ENCODE data around the gene RAD50.

DNA sequence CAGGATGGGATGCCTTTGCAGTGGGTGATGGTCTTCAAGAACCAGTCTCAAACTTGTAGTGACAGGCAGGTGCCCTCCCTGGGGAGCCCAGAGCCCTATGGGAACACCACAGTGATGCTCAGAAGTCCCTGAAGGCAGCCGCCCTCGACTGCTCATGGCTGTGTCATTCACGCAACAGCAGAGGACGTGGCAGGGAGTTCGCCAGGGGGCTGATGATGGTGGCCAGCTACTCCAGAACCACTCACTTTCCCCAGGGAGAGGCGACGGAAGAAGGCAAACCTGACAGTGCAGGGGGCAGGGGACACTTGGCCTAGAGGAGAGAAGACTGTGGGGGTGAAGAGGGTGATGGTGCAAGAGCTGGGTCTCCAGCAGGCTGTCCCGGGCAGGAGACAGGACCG lies 105.2 kb downstream of the RAD50 start:
- TF ChIP-seq, protein P1, sequence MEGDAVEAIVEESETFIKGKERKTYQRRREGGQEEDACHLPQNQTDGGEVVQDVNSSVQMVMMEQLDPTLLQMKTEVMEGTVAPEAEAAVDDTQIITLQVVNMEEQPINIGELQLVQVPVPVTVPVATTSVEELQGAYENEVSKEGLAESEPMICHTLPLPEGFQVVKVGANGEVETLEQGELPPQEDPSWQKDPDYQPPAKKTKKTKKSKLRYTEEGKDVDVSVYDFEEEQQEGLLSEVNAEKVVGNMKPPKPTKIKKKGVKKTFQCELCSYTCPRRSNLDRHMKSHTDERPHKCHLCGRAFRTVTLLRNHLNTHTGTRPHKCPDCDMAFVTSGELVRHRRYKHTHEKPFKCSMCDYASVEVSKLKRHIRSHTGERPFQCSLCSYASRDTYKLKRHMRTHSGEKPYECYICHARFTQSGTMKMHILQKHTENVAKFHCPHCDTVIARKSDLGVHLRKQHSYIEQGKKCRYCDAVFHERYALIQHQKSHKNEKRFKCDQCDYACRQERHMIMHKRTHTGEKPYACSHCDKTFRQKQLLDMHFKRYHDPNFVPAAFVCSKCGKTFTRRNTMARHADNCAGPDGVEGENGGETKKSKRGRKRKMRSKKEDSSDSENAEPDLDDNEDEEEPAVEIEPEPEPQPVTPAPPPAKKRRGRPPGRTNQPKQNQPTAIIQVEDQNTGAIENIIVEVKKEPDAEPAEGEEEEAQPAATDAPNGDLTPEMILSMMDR (IDR thresholded peaks at IDR 0.05): no peak
- no peak for TF ChIP-seq POLR2A (IDR thresholded peaks at IDR 0.05)
